K562 (cell line): ENCODE results near the gene ABCA4. TPM values are rescaled to one million over a fixed set of nuclear protein-coding genes. Genes with fewer than 3 reads are reported as not detected.

Experiments
- ATAC-seq: fragments of 200-7000 bp; cut with Tn5 transposase; 3 replicates; pipeline ENCODE4 v1.9.1; 2020; ENCODE audit warnings: moderate library complexity
- BruUV-seq: library from RNA; stranded (reverse); fragments of 400-500 nt; replicated peaks from 2 replicates; lab custom pipeline; 2021; lab: Mats Ljungman, UMichigan
- CTCF ChIA-PET: fragments of 300-600 bp; formaldehyde crosslinking; extraction: SDS; loops from one replicate; lab custom pipeline; 2021; ENCODE audit warnings: low intra/inter-chr PET ratio; lab: Yijun Ruan, JAX
- POLR2A ChIA-PET: fragments of 300-600, 350-650 bp; sonication (Branson Sonifier 250); formaldehyde crosslinking; extraction: SDS; loops from one replicate; lab custom pipeline; 2021; ENCODE audit warnings: antibody characterized with exemption, inconsistent platforms; lab: Yijun Ruan, JAX
- DNase-seq, 4 experiments: peaks; one replicate each; pipeline versions ENCODE4 v3.0.0 to v3.0.0-alpha.2; 2011 to 2018; ENCODE audit warnings: low spot score in 3 of 4, mixed read lengths in 3 of 4; ENCODE audit errors: extremely low read depth in 1 of 4
- FAIRE-seq: peaks from 2 replicates; lab custom pipeline; 2011; peaks lifted over from hg19 to GRCh38; lab: Jason Lieb, UNC
- H2AFZ ChIP-seq: 2 replicates; pipeline ENCODE4 v1.6.0; 2011; ENCODE audit warnings: low read depth, low read length, control low read depth, inconsistent platforms
- H3K27ac ChIP-seq: fragments of 200-600 bp; 3 replicates; pipeline ENCODE4 v1.8.0; 2011; ENCODE audit warnings: low read depth, mild to moderate bottlenecking, control low read depth, inconsistent platforms, low read length, moderate library complexity, mixed read lengths; ENCODE audit errors: extremely low read depth
- H3K27me3 ChIP-seq, 2 experiments: fragments of 300-600 bp in 1 of 2; 2 replicates in 1 of 2; 3 replicates in 1 of 2; pipeline versions ENCODE4 v1.6.0 to v1.8.0; 2011; ENCODE audit warnings: inconsistent platforms in 2 of 2, low read length in 2 of 2, mild to moderate bottlenecking in 1 of 2, mixed read lengths in 1 of 2, moderate library complexity in 1 of 2; ENCODE audit not compliant: control insufficient read depth in 2 of 2, insufficient read depth in 2 of 2
- H3K36me3 ChIP-seq: fragments of 300-600 bp; 3 replicates; pipeline ENCODE4 v1.8.0; 2011; ENCODE audit warnings: mild to moderate bottlenecking, low read length, inconsistent platforms; ENCODE audit not compliant: control insufficient read depth, insufficient read depth
- H3K4me1 ChIP-seq, 2 experiments: fragments of 200-600 bp in 1 of 2; replicated peaks in 1 of 2; 2 replicates in 1 of 2; 3 replicates in 1 of 2; pipeline versions ENCODE4 v1.5.1 to v1.8.0; 2011; ENCODE audit warnings: inconsistent platforms in 2 of 2, low read length in 2 of 2, mild to moderate bottlenecking in 1 of 2, mixed read lengths in 1 of 2, moderate library complexity in 1 of 2; ENCODE audit not compliant: control insufficient read depth in 2 of 2, insufficient read depth in 2 of 2
- H3K4me2 ChIP-seq: 2 replicates; pipeline ENCODE4 v1.6.1; 2011; ENCODE audit warnings: low read length, control low read depth, inconsistent platforms, mixed read lengths; ENCODE audit not compliant: insufficient read depth
- H3K4me3 ChIP-seq: fragments of 200-600 bp; sonication (generic), shearing (Covaris generic); 2 replicates; pipeline ENCODE4 v1.5.1; 2016; ENCODE audit warnings: control low read depth, inconsistent platforms
- H3K79me2 ChIP-seq: fragments of 200-600 bp; 3 replicates; pipeline ENCODE4 v1.8.0; 2011; ENCODE audit warnings: low read length, inconsistent platforms; ENCODE audit not compliant: control insufficient read depth, insufficient read depth
- H3K9ac ChIP-seq, 2 experiments: 2 replicates each; pipeline versions ENCODE4 v1.6.0 to v1.6.1; 2011; ENCODE audit warnings: low read depth in 2 of 2, low read length in 2 of 2, control low read depth in 1 of 2, inconsistent platforms in 1 of 2, mild to moderate bottlenecking in 1 of 2, mixed read lengths in 1 of 2; ENCODE audit not compliant: insufficient read depth in 1 of 2
- H3K9me1 ChIP-seq: one replicate; pipeline ENCODE4 v1.6.0; 2011; ENCODE audit warnings: inconsistent platforms, mild to moderate bottlenecking, low read length, moderate library complexity; ENCODE audit not compliant: control insufficient read depth, insufficient read depth
- H3K9me3 ChIP-seq: replicated peaks from 2 replicates; pipeline ENCODE4 v1.5.1; 2011; ENCODE audit warnings: low read depth, low read length, inconsistent platforms; ENCODE audit not compliant: control insufficient read depth, insufficient read depth
- H4K20me1 ChIP-seq: replicated peaks from 2 replicates; pipeline ENCODE4 v1.6.1; 2011; ENCODE audit warnings: low read length, inconsistent platforms, mixed read lengths; ENCODE audit not compliant: control insufficient read depth, insufficient read depth
- CHD4 ChIP-seq: fragments of 200-600 bp; sonication (generic); IDR thresholded peaks from 3 replicates; pipeline ENCODE4 v1.6.1; 2012; ENCODE audit warnings: low read depth, mild to moderate bottlenecking, mixed read lengths, low read length, inconsistent platforms; ENCODE audit not compliant: insufficient read depth, insufficient replicate concordance, poor library complexity, severe bottlenecking
- CREM ChIP-seq: IDR thresholded peaks from 2 replicates; pipeline ENCODE4 v1.6.1; 2014; ENCODE audit warnings: antibody characterized with exemption, low read depth
- CSDE1 ChIP-seq, 2 experiments: fragments of 450-650 bp; IDR thresholded peaks; 2 replicates each; pipeline ENCODE4 v1.6.1; 2016; ENCODE audit warnings: mild to moderate bottlenecking in 1 of 2
- HNRNPK ChIP-seq: fragments of 200-400 bp; formaldehyde crosslinking; IDR thresholded peaks from one replicate; pipeline ENCODE4 v1.6.1; 2018; ENCODE audit warnings: mild to moderate bottlenecking, low read depth, low read length; ENCODE audit not compliant: poor library complexity, severe bottlenecking
- MXI1 ChIP-seq: IDR thresholded peaks from 2 replicates; pipeline ENCODE4 v1.6.1; 2011; ENCODE audit warnings: low read depth, mild to moderate bottlenecking, improper control_type of control experiment, low read length
- PKNOX1 ChIP-seq: fragments of 450-650 bp; IDR thresholded peaks from 2 replicates; pipeline ENCODE4 v1.6.1; 2016
- ZNF354B ChIP-seq: fragments of 250-450 bp; sonication (Bioruptor Pico); IDR thresholded peaks from 2 replicates; pipeline ENCODE4 v1.4.0; 2020
- ZNF507 ChIP-seq: conservative IDR thresholded peaks from 2 replicates; pipeline ENCODE4 v1.6.1; 2017; ENCODE audit warnings: missing genetic modification characterization, missing compliant biosample characterization
- ZNF583 ChIP-seq: fragments of 250-450 bp; sonication (Bioruptor Pico); IDR thresholded peaks from 2 replicates; pipeline ENCODE4 v1.4.0; 2020
- ZNF707 ChIP-seq: fragments of 250-450 bp; sonication (Bioruptor Pico); conservative IDR thresholded peaks from 2 replicates; pipeline ENCODE4 v1.8.0; 2022; ENCODE audit warnings: inconsistent platforms, mild to moderate bottlenecking, moderate library complexity
- ZNF79 ChIP-seq: fragments of 250-450 bp; sonication (Bioruptor Pico); IDR thresholded peaks from 2 replicates; pipeline ENCODE4 v1.4.0; 2020; ENCODE audit warnings: low read depth, mild to moderate bottlenecking, moderate library complexity
- WGBS: fragments of 100-300 bp; shearing (Covaris generic); methylation state at CpG from one replicate; pipeline ENCODE4 v1.1.6; 2016; ENCODE audit warnings: low coverage, mixed read lengths; ENCODE audit not compliant: insufficient coverage; ENCODE audit errors: missing lambda C conversion rate; 5-methylcytosine and 5-hydroxymethylcytosine counted together
- in situ Hi-C: fragments of 300-500 bp; cut with MboI; formaldehyde crosslinking; loops from 4 replicates; pipeline ENCODE4 v1.15.0; 2018; ENCODE audit warnings: inconsistent platforms, mixed read lengths
- intact Hi-C: fragments of 100-400 bp; cut with micrococcal nuclease; formaldehyde crosslinking; loops from 2 replicates; pipeline ENCODE4 v1.14.2; 2022
- polyA plus RNA-seq, 8 experiments: library from polyadenylated mRNA; depleted of rRNA in 4 of 8; stranded (reverse) in 5 of 8; unstranded in 3 of 8; fragments of >200 nt; fragmentation: Nextera tagmentation in 2 of 8; fragmentation: Illumina TruSeq in 1 of 8; extraction: Ambion mirVana in 2 of 8; extraction: Trizol in 1 of 8; gene quantifications; 2 replicates each; pipeline versions ENCODE4 v1.2.1 to v1.2.3, GENCODE V29; 2011 to 2014; ENCODE audit warnings: inconsistent platforms in 1 of 8, missing spikeins in 1 of 8
- total RNA-seq, 7 experiments: library from RNA; depleted of rRNA in 6 of 7; stranded (reverse); fragments of >200 nt in 6 of 7; fragmentation: Illumina TruSeq in 2 of 7; extraction: Trizol in 2 of 7; gene quantifications; 2 replicates each; pipeline versions ENCODE4 v1.2.1 to v1.2.3, GENCODE V29; 2011 to 2021; ENCODE audit warnings: low replicate concordance in 1 of 7
- TF ChIP-seq, protein P1 (sequence below): fragments of 250-450 bp; sonication (Bioruptor Pico); IDR thresholded peaks from 2 replicates; pipeline ENCODE4 v1.4.0; 2020; ENCODE audit warnings: mild to moderate bottlenecking, moderate library complexity
- TF ChIP-seq, protein P2 (sequence below): fragments of 250-450 bp; sonication (Bioruptor Pico); IDR thresholded peaks from 2 replicates; pipeline ENCODE4 v1.5.0; 2020; ENCODE audit warnings: mild to moderate bottlenecking, borderline replicate concordance

The ABCA4 gene
- total and polyA plus RNA-seq, 9 of the 15 experiments (the other 6 are each of a cell fraction or from before 2014, with no cell fraction given) = 0.01 to 0.04 TPM; not detected in 7

- in situ Hi-C loops = no loop called here
- no TSS peak for BruUV-seq
Measured at GRCh38 chr1:94122201-94122970, 1.4 kb upstream of the ABCA4 start.

More at GRCh38 chr1:94122201-94122970, 1.4 kb upstream of the ABCA4 start:
- H3K27ac ChIP-seq = no peak overlapping the region
- intact Hi-C loops = no loop called here
- no peak overlapping the region for H3K9ac ChIP-seq
- H3K79me2 ChIP-seq = no peaks in the 10 kb centered on the region
- H3K9me1 ChIP-seq = no peaks in the 10 kb centered on the region
- no peak overlapping the region for H2AFZ ChIP-seq
- 0% methylated on average over 5 of the region's 5 CpGs for WGBS
- no peaks in the 10 kb centered on the region for H3K36me3 ChIP-seq
- H3K4me2 ChIP-seq = no peak overlapping the region
- POLR2A ChIA-PET = interaction anchor here (0.6 kb wide), 1 partner anchor 14 kb away, joined by 3 read pairs; no protein-coding TSS in a partner anchor
- no peaks in the 10 kb centered on the region for H3K4me1 ChIP-seq
- 0 out of 2 replicates have a peak, but pooled peaks cover 3% of the 10 kb centered on the region for H4K20me1 ChIP-seq
- no peak overlapping the region for H3K4me3 ChIP-seq
- H3K9me3 ChIP-seq = no peaks in the 10 kb centered on the region
- no peak for FAIRE-seq
- TF ChIP-seq CHD4 = no peak
- TF ChIP-seq, protein P1, sequence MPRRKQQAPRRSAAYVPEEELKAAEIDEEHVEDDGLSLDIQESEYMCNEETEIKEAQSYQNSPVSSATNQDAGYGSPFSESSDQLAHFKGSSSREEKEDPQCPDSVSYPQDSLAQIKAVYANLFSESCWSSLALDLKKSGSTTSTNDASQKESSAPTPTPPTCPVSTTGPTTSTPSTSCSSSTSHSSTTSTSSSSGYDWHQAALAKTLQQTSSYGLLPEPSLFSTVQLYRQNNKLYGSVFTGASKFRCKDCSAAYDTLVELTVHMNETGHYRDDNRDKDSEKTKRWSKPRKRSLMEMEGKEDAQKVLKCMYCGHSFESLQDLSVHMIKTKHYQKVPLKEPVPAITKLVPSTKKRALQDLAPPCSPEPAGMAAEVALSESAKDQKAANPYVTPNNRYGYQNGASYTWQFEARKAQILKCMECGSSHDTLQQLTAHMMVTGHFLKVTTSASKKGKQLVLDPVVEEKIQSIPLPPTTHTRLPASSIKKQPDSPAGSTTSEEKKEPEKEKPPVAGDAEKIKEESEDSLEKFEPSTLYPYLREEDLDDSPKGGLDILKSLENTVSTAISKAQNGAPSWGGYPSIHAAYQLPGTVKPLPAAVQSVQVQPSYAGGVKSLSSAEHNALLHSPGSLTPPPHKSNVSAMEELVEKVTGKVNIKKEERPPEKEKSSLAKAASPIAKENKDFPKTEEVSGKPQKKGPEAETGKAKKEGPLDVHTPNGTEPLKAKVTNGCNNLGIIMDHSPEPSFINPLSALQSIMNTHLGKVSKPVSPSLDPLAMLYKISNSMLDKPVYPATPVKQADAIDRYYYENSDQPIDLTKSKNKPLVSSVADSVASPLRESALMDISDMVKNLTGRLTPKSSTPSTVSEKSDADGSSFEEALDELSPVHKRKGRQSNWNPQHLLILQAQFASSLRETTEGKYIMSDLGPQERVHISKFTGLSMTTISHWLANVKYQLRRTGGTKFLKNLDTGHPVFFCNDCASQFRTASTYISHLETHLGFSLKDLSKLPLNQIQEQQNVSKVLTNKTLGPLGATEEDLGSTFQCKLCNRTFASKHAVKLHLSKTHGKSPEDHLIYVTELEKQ (CRISPR knock-in tag) = no peak
- TF ChIP-seq HNRNPK = no peak
- no peak for TF ChIP-seq CSDE1 (IDR thresholded peaks at IDR 0.05)
- no peak for TF ChIP-seq ZNF79 (CRISPR knock-in tag)
- TF ChIP-seq ZNF583 (CRISPR knock-in tag) = no peak
- TF ChIP-seq CREM = no peak
- TF ChIP-seq ZNF707 (CRISPR knock-in tag) = no peak
- TF ChIP-seq MXI1 = no peak
- TF ChIP-seq, protein P2, sequence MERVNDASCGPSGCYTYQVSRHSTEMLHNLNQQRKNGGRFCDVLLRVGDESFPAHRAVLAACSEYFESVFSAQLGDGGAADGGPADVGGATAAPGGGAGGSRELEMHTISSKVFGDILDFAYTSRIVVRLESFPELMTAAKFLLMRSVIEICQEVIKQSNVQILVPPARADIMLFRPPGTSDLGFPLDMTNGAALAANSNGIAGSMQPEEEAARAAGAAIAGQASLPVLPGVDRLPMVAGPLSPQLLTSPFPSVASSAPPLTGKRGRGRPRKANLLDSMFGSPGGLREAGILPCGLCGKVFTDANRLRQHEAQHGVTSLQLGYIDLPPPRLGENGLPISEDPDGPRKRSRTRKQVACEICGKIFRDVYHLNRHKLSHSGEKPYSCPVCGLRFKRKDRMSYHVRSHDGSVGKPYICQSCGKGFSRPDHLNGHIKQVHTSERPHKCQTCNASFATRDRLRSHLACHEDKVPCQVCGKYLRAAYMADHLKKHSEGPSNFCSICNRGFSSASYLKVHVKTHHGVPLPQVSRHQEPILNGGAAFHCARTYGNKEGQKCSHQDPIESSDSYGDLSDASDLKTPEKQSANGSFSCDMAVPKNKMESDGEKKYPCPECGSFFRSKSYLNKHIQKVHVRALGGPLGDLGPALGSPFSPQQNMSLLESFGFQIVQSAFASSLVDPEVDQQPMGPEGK (CRISPR knock-in tag) = no peak
- TF ChIP-seq ZNF354B (CRISPR knock-in tag) = no peak
- TF ChIP-seq ZNF507 (tag) = no peak
- no peak for TF ChIP-seq PKNOX1
- TF ChIP-seq, all 486 proteins: peak for 0
- H3K27me3 ChIP-seq = peaks cover 2 to 16% of the 10 kb centered on the region in 2 experiments; a peak in 3 of 5 replicates
- ATAC-seq (no peak), DNase-seq (no peak)
- CTCF ChIA-PET = no interaction called here
